Testis (tissue), 3 donors: ENCODE data around the gene KLRK1. TPM values are rescaled to one million over a fixed set of nuclear protein-coding genes. Genes with fewer than 3 reads are reported as not detected.

Source experiments
- polyA plus RNA-seq: library from polyadenylated mRNA; stranded (reverse); fragments of 350-450 nt; fragmentation: Illumina TruSeq; extraction: RNeasy Lipid Tissue Mini Kit (QIAGEN cat#74804); gene quantifications from one replicate; pipeline ENCODE4 v1.2.3, GENCODE V29; 2014; ENCODE audit warnings: low read depth, low replicate concordance; ENCODE audit not compliant: insufficient read depth
- total RNA-seq, 2 donors: library from RNA; depleted of rRNA; stranded (reverse); fragments of >200 nt; gene quantifications; one replicate each; pipeline ENCODE4 v1.2.3, GENCODE V29; 2016

KLRK1 gene
- total and polyA plus RNA-seq, 3 donors from 2014 or later, result 1.3 to 5.4 (median 2.8) TPM

Other genes starting within 250 kb of the KLRK1 start
- 1 to 10 TPM in 1 of 2 donors, under 1 TPM in 1; 0.87 to 2.5 TPM for gene OLR1, start 217.9 kb downstream of the KLRK1 start, total RNA-seq
- gene OLR1, start 217.9 kb downstream of the KLRK1 start, polyA plus RNA-seq, result 5.9 TPM
- gene TMEM52B, start 211.0 kb downstream of the KLRK1 start, total RNA-seq, result 1 to 10 TPM in 1 of 2 donors, under 1 TPM in 1; 0.74 to 1.2 TPM
- 0.76 TPM for gene TMEM52B, start 211.0 kb downstream of the KLRK1 start, polyA plus RNA-seq
- gene GABARAPL1, start 177.2 kb downstream of the KLRK1 start, total RNA-seq, result 10 to 100 TPM; 56.2 to 74.0 TPM
- 67.7 TPM for gene GABARAPL1, start 177.2 kb downstream of the KLRK1 start, polyA plus RNA-seq
- under 1 TPM; 0.71 to 0.87 TPM for gene KLRD1, start 82.2 kb downstream of the KLRK1 start, total RNA-seq
- 1.6 TPM for gene KLRD1, start 82.2 kb downstream of the KLRK1 start, polyA plus RNA-seq
- not detected for gene KLRC4, start 19.7 kb upstream of the KLRK1 start, total RNA-seq
- not detected for gene KLRC4, start 19.7 kb upstream of the KLRK1 start, polyA plus RNA-seq
- 1 to 10 TPM in 1 of 2 donors, not detected in 1; 1.3 TPM for gene KLRC3, start 30.6 kb upstream of the KLRK1 start, total RNA-seq
- not detected for gene KLRC3, start 30.6 kb upstream of the KLRK1 start, polyA plus RNA-seq
- gene KLRC2, start 46.0 kb upstream of the KLRK1 start, total RNA-seq, result under 1 TPM in 1 of 2 donors, not detected in 1; 0.56 TPM
- gene KLRC2, start 46.0 kb upstream of the KLRK1 start, polyA plus RNA-seq, result not detected
- gene KLRC1, start 63.3 kb upstream of the KLRK1 start, total RNA-seq, result 1 to 10 TPM; 1.9 TPM
- gene KLRC1, start 63.3 kb upstream of the KLRK1 start, polyA plus RNA-seq, result 0.37 TPM
- gene EIF2S3B, start 115.8 kb upstream of the KLRK1 start, total RNA-seq, result 1 to 10 TPM; 2.1 to 3.9 TPM
- 4.1 TPM for gene EIF2S3B, start 115.8 kb upstream of the KLRK1 start, polyA plus RNA-seq
- gene MAGOHB, start 223.6 kb upstream of the KLRK1 start, total RNA-seq, result 10 to 100 TPM; 16.1 to 16.7 TPM
- 20.5 TPM for gene MAGOHB, start 223.6 kb upstream of the KLRK1 start, polyA plus RNA-seq